Measurements from ENCODE around the gene KCNG2. TPM values are rescaled to one million over a fixed set of nuclear protein-coding genes. Genes with fewer than 3 reads are reported as not detected.

The KCNG2 gene
- total and polyA plus RNA-seq, 3 experiments from 2014 or later = not detected

- H3K27me3 ChIP-seq (ENCODE audit: insufficient read depth, low read length, poor library complexity, severe bottlenecking) = no peaks in the 10 kb centered on the region
- H3K36me3 Mint-ChIP-seq = peaks cover 18 to 76% (median 39%) of the 10 kb centered on the region in 3 donors
These were observed 44.3 kb upstream of the KCNG2 start for GRCh38 chr18:79753391-79753851.

GRCh38 chr18:79754022-79754761 is 43.5 kb upstream of the KCNG2 start:
- Mint-ChIP-seq H3K36me3 (peaks cover 21 to 73% (median 44%) of the 10 kb centered on the region in 3 donors), H3K27ac (no peak overlapping the region), H3K4me3 (peak overlapping the region in 1 of 7 donors; percentile 18), H3K9me3 (peaks cover 5 to 24% (median 11%) of the 10 kb centered on the region in 5 donors), H3K27me3 (no peaks in the 10 kb centered on the region), H3K4me1 (peaks cover 0 to 4% (median 3%) of the 10 kb centered on the region in 3 donors)
- Histone ChIP-seq H3K36me3 (ENCODE audit: insufficient read depth, low read length) (no peaks in the 10 kb centered on the region), H3K9me3 (ENCODE audit: low read length) (no peaks in the 10 kb centered on the region), H3K27ac (ENCODE audit: low read depth, low read length) (no peak overlapping the region), H3K27me3 (ENCODE audit: insufficient read depth, low read length, poor library complexity, severe bottlenecking) (no peaks in the 10 kb centered on the region), H3K4me1 (ENCODE audit: insufficient read depth, low read length) (no peaks in the 10 kb centered on the region), H3K4me3 (ENCODE audit: low read length) (no peak overlapping the region)
- DNase-seq = peak in 1 of 5 donors; percentile 36
- CTCF ChIA-PET = no interaction called here
- POLR2A ChIA-PET = no interaction called here

More at GRCh38 chr18:79753391-79753851, 44.3 kb upstream of the KCNG2 start:
- Histone ChIP-seq H3K4me3 (ENCODE audit: low read length) (no peak overlapping the region), H3K36me3 (ENCODE audit: insufficient read depth, low read length) (no peaks in the 10 kb centered on the region), H3K9me3 (ENCODE audit: low read length) (no peaks in the 10 kb centered on the region), H3K27ac (ENCODE audit: low read depth, low read length) (no peak overlapping the region), H3K4me1 (ENCODE audit: insufficient read depth, low read length) (no peaks in the 10 kb centered on the region)
- CTCF ChIA-PET = no interaction called here
- no peak overlapping the region for H3K27ac Mint-ChIP-seq
- POLR2A ChIA-PET = no interaction called here
- peaks cover 2 to 18% (median 7%) of the 10 kb centered on the region in 5 donors for H3K9me3 Mint-ChIP-seq
- H3K4me3 Mint-ChIP-seq = no peak overlapping the region
- H3K27me3 Mint-ChIP-seq = no peaks in the 10 kb centered on the region
- peak in 1 of 5 donors; percentile 37 for DNase-seq
- H3K4me1 Mint-ChIP-seq = peaks cover 0 to 4% (median 3%) of the 10 kb centered on the region in 3 donors

- CTCF ChIA-PET = no interaction called here
- Histone ChIP-seq H3K4me1 (ENCODE audit: insufficient read depth, low read length) (no peaks in the 10 kb centered on the region), H3K27ac (ENCODE audit: low read depth, low read length) (no peak overlapping the region), H3K4me3 (ENCODE audit: low read length) (no peak overlapping the region), H3K27me3 (ENCODE audit: insufficient read depth, low read length, poor library complexity, severe bottlenecking) (no peaks in the 10 kb centered on the region), H3K36me3 (ENCODE audit: insufficient read depth, low read length) (no peaks in the 10 kb centered on the region), H3K9me3 (ENCODE audit: low read length) (no peaks in the 10 kb centered on the region)
- POLR2A ChIA-PET = no interaction called here
- H3K36me3 Mint-ChIP-seq = peaks cover 19 to 66% (median 48%) of the 10 kb centered on the region in 3 donors
- DNase-seq = peak in 1 of 5 donors; percentile 27
- no peaks in the 10 kb centered on the region for H3K27me3 Mint-ChIP-seq
- peak overlapping the region in 1 of 8 donors; percentile 12 for H3K27ac Mint-ChIP-seq
- peaks cover 10 to 29% (median 16%) of the 10 kb centered on the region in 5 donors for H3K9me3 Mint-ChIP-seq
- peaks cover 0 to 3% (median 2%) of the 10 kb centered on the region in 3 donors for H3K4me1 Mint-ChIP-seq
- no peak overlapping the region for H3K4me3 Mint-ChIP-seq
These were observed 42.8 kb upstream of the KCNG2 start for GRCh38 chr18:79754831-79755351.

- Mint-ChIP-seq H3K36me3 (peaks cover 19 to 63% (median 54%) of the 10 kb centered on the region in 3 donors), H3K27me3 (no peaks in the 10 kb centered on the region), H3K9me3 (peaks cover 10 to 36% (median 19%) of the 10 kb centered on the region in 5 donors), H3K4me3 (no peak overlapping the region), H3K4me1 (peaks cover 0 to 3% (median 2%) of the 10 kb centered on the region in 3 donors), H3K27ac (peak overlapping the region in 1 of 8 donors; percentile 57)
- Histone ChIP-seq H3K36me3 (ENCODE audit: insufficient read depth, low read length) (no peaks in the 10 kb centered on the region), H3K27me3 (ENCODE audit: insufficient read depth, low read length, poor library complexity, severe bottlenecking) (no peaks in the 10 kb centered on the region), H3K27ac (ENCODE audit: low read depth, low read length) (no peak overlapping the region), H3K4me1 (ENCODE audit: insufficient read depth, low read length) (no peaks in the 10 kb centered on the region), H3K4me3 (ENCODE audit: low read length) (no peak overlapping the region), H3K9me3 (ENCODE audit: low read length) (no peaks in the 10 kb centered on the region)
- CTCF ChIA-PET = no interaction called here
- POLR2A ChIA-PET = no interaction called here
- DNase-seq = peak in 1 of 5 donors; percentile 25
These were observed 42.1 kb upstream of the KCNG2 start for GRCh38 chr18:79755496-79756142.

- CTCF ChIA-PET = no interaction called here
- Mint-ChIP-seq H3K27ac (no peak overlapping the region), H3K9me3 (peaks cover 12 to 41% (median 22%) of the 10 kb centered on the region in 5 donors), H3K4me3 (no peak overlapping the region), H3K4me1 (peaks cover 0 to 3% (median 2%) of the 10 kb centered on the region in 3 donors), H3K36me3 (peaks cover 19 to 63% (median 58%) of the 10 kb centered on the region in 3 donors), H3K27me3 (no peaks in the 10 kb centered on the region)
- Histone ChIP-seq H3K9me3 (ENCODE audit: low read length) (no peaks in the 10 kb centered on the region), H3K4me3 (ENCODE audit: low read length) (no peak overlapping the region), H3K27me3 (ENCODE audit: insufficient read depth, low read length, poor library complexity, severe bottlenecking) (no peaks in the 10 kb centered on the region), H3K27ac (ENCODE audit: low read depth, low read length) (no peak overlapping the region), H3K36me3 (ENCODE audit: insufficient read depth, low read length) (no peaks in the 10 kb centered on the region), H3K4me1 (ENCODE audit: insufficient read depth, low read length) (no peaks in the 10 kb centered on the region)
- peak in 1 of 5 donors; percentile 28 for DNase-seq
- POLR2A ChIA-PET = no interaction called here
These were observed 41.6 kb upstream of the KCNG2 start for GRCh38 chr18:79756143-79756500.

- ChIA-PET CTCF (no interaction called here), POLR2A (no interaction called here)
- peaks cover 16 to 58% (median 57%) of the 10 kb centered on the region in 3 donors for H3K36me3 Mint-ChIP-seq
These were observed 40.9 kb upstream of the KCNG2 start for GRCh38 chr18:79756826-79757225.

GRCh38 chr18:79760348-79760747 is 37.4 kb upstream of the KCNG2 start:
- Histone ChIP-seq H3K4me1 (ENCODE audit: insufficient read depth, low read length) (no peaks in the 10 kb centered on the region), H3K9me3 (ENCODE audit: low read length) (no peaks in the 10 kb centered on the region), H3K36me3 (ENCODE audit: insufficient read depth, low read length) (no peaks in the 10 kb centered on the region), H3K4me3 (ENCODE audit: low read length) (no peak overlapping the region), H3K27me3 (ENCODE audit: insufficient read depth, low read length, poor library complexity, severe bottlenecking) (no peaks in the 10 kb centered on the region), H3K27ac (ENCODE audit: low read depth, low read length) (no peak overlapping the region)
- H3K4me1 Mint-ChIP-seq = no peaks in the 10 kb centered on the region
- no peaks in the 10 kb centered on the region for H3K27me3 Mint-ChIP-seq
- no peak for DNase-seq
- peaks cover 7 to 47% (median 31%) of the 10 kb centered on the region in 3 donors for H3K36me3 Mint-ChIP-seq
- CTCF ChIA-PET = no interaction called here
- H3K4me3 Mint-ChIP-seq = no peak overlapping the region
- POLR2A ChIA-PET = no interaction called here
- peaks cover 17 to 60% (median 29%) of the 10 kb centered on the region in 5 donors for H3K9me3 Mint-ChIP-seq
- peak overlapping the region in 1 of 8 donors; percentile 59 for H3K27ac Mint-ChIP-seq

More at GRCh38 chr18:79756826-79757225, 40.9 kb upstream of the KCNG2 start:
- Histone ChIP-seq H3K27me3 (ENCODE audit: insufficient read depth, low read length, poor library complexity, severe bottlenecking) (no peaks in the 10 kb centered on the region), H3K9me3 (ENCODE audit: low read length) (no peaks in the 10 kb centered on the region), H3K27ac (ENCODE audit: low read depth, low read length) (no peak overlapping the region), H3K4me3 (ENCODE audit: low read length) (no peak overlapping the region), H3K4me1 (ENCODE audit: insufficient read depth, low read length) (no peaks in the 10 kb centered on the region), H3K36me3 (ENCODE audit: insufficient read depth, low read length) (no peaks in the 10 kb centered on the region)
- no peaks in the 10 kb centered on the region for H3K4me1 Mint-ChIP-seq
- no peak overlapping the region for H3K4me3 Mint-ChIP-seq
- DNase-seq = peak in 1 of 5 donors; percentile 33
- no peaks in the 10 kb centered on the region for H3K27me3 Mint-ChIP-seq
- H3K9me3 Mint-ChIP-seq = peaks cover 14 to 48% (median 22%) of the 10 kb centered on the region in 5 donors
- H3K27ac Mint-ChIP-seq = no peak overlapping the region

GRCh38 chr18:79760881-79761280 is 36.9 kb upstream of the KCNG2 start:
- Histone ChIP-seq H3K27ac (ENCODE audit: low read depth, low read length) (no peak overlapping the region), H3K4me3 (ENCODE audit: low read length) (no peak overlapping the region), H3K36me3 (ENCODE audit: insufficient read depth, low read length) (no peaks in the 10 kb centered on the region), H3K27me3 (ENCODE audit: insufficient read depth, low read length, poor library complexity, severe bottlenecking) (no peaks in the 10 kb centered on the region), H3K4me1 (ENCODE audit: insufficient read depth, low read length) (no peaks in the 10 kb centered on the region), H3K9me3 (ENCODE audit: low read length) (no peaks in the 10 kb centered on the region)
- Mint-ChIP-seq H3K9me3 (peaks cover 21 to 63% (median 30%) of the 10 kb centered on the region in 5 donors), H3K27ac (no peak overlapping the region), H3K4me3 (no peak overlapping the region), H3K4me1 (no peaks in the 10 kb centered on the region), H3K27me3 (peaks cover 2 to 3% of the 10 kb centered on the region in 2 donors), H3K36me3 (peaks cover 7 to 47% (median 26%) of the 10 kb centered on the region in 3 donors)
- no peak for DNase-seq
- ChIA-PET CTCF (no interaction called here), POLR2A (no interaction called here)
